ENCODE results near the gene UNC93B1.

GRCh38 chr11:68032003-68032402 lies 28.1 kb upstream of the UNC93B1 start:
- TF ChIP-seq CTCF (IDR thresholded peaks at IDR 0.05; ENCODE audit: borderline replicate concordance, extremely low read depth, low read length, poor library complexity, severe bottlenecking): no peak
- no peak for TF ChIP-seq EZH2 (IDR thresholded peaks at IDR 0.05; ENCODE audit: borderline replicate concordance, low read depth, low read length, severe bottlenecking)

Data from DND-41 (cell line).